ENCODE results near the gene TMEM115. TPM values are rescaled to one million over a fixed set of nuclear protein-coding genes. Genes with fewer than 3 reads are reported as not detected.

The TMEM115 gene
- total RNA-seq, 1 experiment from 2014 or later = 17.3 TPM

- ChIA-PET CTCF (no interaction called here), POLR2A (ENCODE audit: low non-redundant PET) (no interaction called here)
- Histone ChIP-seq H3K27me3 (replicated peaks; ENCODE audit: insufficient read depth, low read depth, low read length, poor library complexity) (no peaks in the 10 kb centered on the region), H3K27ac (ENCODE audit: low read depth, low read length, poor library complexity, severe bottlenecking) (no peak overlapping the region), H3K36me3 (ENCODE audit: insufficient read depth, low read length, poor library complexity, severe bottlenecking) (no peaks in the 10 kb centered on the region), H3K4me1 (ENCODE audit: insufficient read depth, low read length, poor library complexity, severe bottlenecking) (peaks cover 3% of the 10 kb centered on the region), H3K9me3 (ENCODE audit: low read depth, low read length, poor library complexity, severe bottlenecking) (no peaks in the 10 kb centered on the region), H3K4me3 (ENCODE audit: low read depth, low read length, poor library complexity, severe bottlenecking) (no peak overlapping the region)
- intact Hi-C loops (cut with micrococcal nuclease; ENCODE audit: unreplicated experiment) = no loop called here
- no peak for DNase-seq (ENCODE audit: low spot score)
- BruUV-seq (replicated peaks) = no TSS peak
- TF ChIP-seq EZH2 (IDR thresholded peaks at IDR 0.05; ENCODE audit: borderline replicate concordance, low read depth, low read length, poor library complexity, severe bottlenecking) (no peak), CTCF (conservative IDR thresholded peaks at IDR 0.05; ENCODE audit: low read depth, low read length) (no peak)
Observed at GRCh38 chr3:50318615-50319014, 40.7 kb downstream of the TMEM115 start.

- no peak overlapping the region for H3K27ac ChIP-seq (ENCODE audit: low read depth, low read length, poor library complexity, severe bottlenecking)
- no TSS peak for BruUV-seq (replicated peaks)
- H3K4me1 ChIP-seq (ENCODE audit: insufficient read depth, low read length, poor library complexity, severe bottlenecking) = peaks cover 3% of the 10 kb centered on the region
- POLR2A ChIA-PET (ENCODE audit: low non-redundant PET) = no interaction called here
- CTCF ChIA-PET = no interaction called here
- H3K9me3 ChIP-seq (ENCODE audit: low read depth, low read length, poor library complexity, severe bottlenecking) = no peaks in the 10 kb centered on the region
- no peaks in the 10 kb centered on the region for H3K27me3 ChIP-seq (replicated peaks; ENCODE audit: insufficient read depth, low read depth, low read length, poor library complexity)
- no peak overlapping the region for H3K4me3 ChIP-seq (ENCODE audit: low read depth, low read length, poor library complexity, severe bottlenecking)
- intact Hi-C loops (cut with micrococcal nuclease; ENCODE audit: unreplicated experiment) = no loop called here
- TF ChIP-seq CTCF (conservative IDR thresholded peaks at IDR 0.05; ENCODE audit: low read depth, low read length) (no peak), EZH2 (IDR thresholded peaks at IDR 0.05; ENCODE audit: borderline replicate concordance, low read depth, low read length, poor library complexity, severe bottlenecking) (no peak)
- no peak for DNase-seq (ENCODE audit: low spot score)
- no peaks in the 10 kb centered on the region for H3K36me3 ChIP-seq (ENCODE audit: insufficient read depth, low read length, poor library complexity, severe bottlenecking)
Observed at GRCh38 chr3:50318163-50318562, 41.2 kb downstream of the TMEM115 start.

GRCh38 chr3:50317300-50317699 is 42.0 kb downstream of the TMEM115 start:
- intact Hi-C loops (cut with micrococcal nuclease; ENCODE audit: unreplicated experiment) = no loop called here

More at GRCh38 chr3:50317300-50317699, 42.0 kb downstream of the TMEM115 start:
- Histone ChIP-seq H3K27me3 (replicated peaks; ENCODE audit: insufficient read depth, low read depth, low read length, poor library complexity) (no peaks in the 10 kb centered on the region), H3K27ac (ENCODE audit: low read depth, low read length, poor library complexity, severe bottlenecking) (no peak overlapping the region), H3K4me1 (ENCODE audit: insufficient read depth, low read length, poor library complexity, severe bottlenecking) (peaks cover 3% of the 10 kb centered on the region), H3K9me3 (ENCODE audit: low read depth, low read length, poor library complexity, severe bottlenecking) (no peaks in the 10 kb centered on the region), H3K4me3 (ENCODE audit: low read depth, low read length, poor library complexity, severe bottlenecking) (no peak overlapping the region), H3K36me3 (ENCODE audit: insufficient read depth, low read length, poor library complexity, severe bottlenecking) (no peaks in the 10 kb centered on the region)
- TF ChIP-seq CTCF (conservative IDR thresholded peaks at IDR 0.05; ENCODE audit: low read depth, low read length) = no peak
- no peak for TF ChIP-seq EZH2 (IDR thresholded peaks at IDR 0.05; ENCODE audit: borderline replicate concordance, low read depth, low read length, poor library complexity, severe bottlenecking)
- CTCF ChIA-PET = no interaction called here
- DNase-seq (ENCODE audit: low spot score) = no peak
- no TSS peak for BruUV-seq (replicated peaks)
- POLR2A ChIA-PET (ENCODE audit: low non-redundant PET) = no interaction called here
